H9 (cell line): ENCODE measurements around the gene C6orf62. TPM values are rescaled to one million over a fixed set of nuclear protein-coding genes. Genes with fewer than 3 reads are reported as not detected.

Experiments
- DNase-seq: peaks from one replicate; pipeline ENCODE4 v3.0.0-alpha.2; 2017
- H2AFZ ChIP-seq: one replicate; pipeline ENCODE4 v1.6.1; 2013; ENCODE audit warnings: mild to moderate bottlenecking, low read length, control low read depth, moderate library complexity
- H2AK5ac ChIP-seq: 2 replicates; pipeline ENCODE4 v1.6.1; 2013; ENCODE audit warnings: low read length, control low read depth, mixed read lengths; ENCODE audit not compliant: insufficient read length
- H2BK120ac ChIP-seq: one replicate; pipeline ENCODE4 v1.6.1; 2013; ENCODE audit warnings: low read depth, mild to moderate bottlenecking, low read length, control low read depth, inconsistent platforms; ENCODE audit not compliant: poor library complexity, severe bottlenecking
- H2BK12ac ChIP-seq: 2 replicates; pipeline ENCODE4 v1.6.1; 2013; ENCODE audit warnings: low read length, control low read depth, mixed read lengths, low read depth; ENCODE audit not compliant: insufficient read length
- H2BK15ac ChIP-seq: 2 replicates; pipeline ENCODE4 v1.6.1; 2013; ENCODE audit warnings: low read depth, low read length, control low read depth
- H2BK20ac ChIP-seq: one replicate; pipeline ENCODE4 v1.6.1; 2013; ENCODE audit warnings: low read depth, mild to moderate bottlenecking, low read length, control low read depth, inconsistent platforms; ENCODE audit not compliant: poor library complexity, severe bottlenecking
- H2BK5ac ChIP-seq: 2 replicates; pipeline ENCODE4 v1.6.1; 2013; ENCODE audit warnings: low read length, control low read depth, mixed read lengths; ENCODE audit not compliant: insufficient read length
- H3K14ac ChIP-seq: 2 replicates; pipeline ENCODE4 v1.6.1; 2013; ENCODE audit warnings: low read length, control low read depth; ENCODE audit not compliant: insufficient read depth
- H3K18ac ChIP-seq: 2 replicates; pipeline ENCODE4 v1.6.1; 2013; ENCODE audit warnings: low read depth, mild to moderate bottlenecking, mixed read lengths, low read length, control low read depth; ENCODE audit not compliant: insufficient read length
- H3K23ac ChIP-seq: 2 replicates; pipeline ENCODE4 v1.6.1; 2013; ENCODE audit warnings: low read length, control low read depth, mixed read lengths, low read depth; ENCODE audit not compliant: insufficient read length
- H3K23me2 ChIP-seq: 2 replicates; pipeline ENCODE4 v1.6.1; 2013; ENCODE audit warnings: low read depth, mild to moderate bottlenecking, mixed read lengths, low read length, control low read depth; ENCODE audit not compliant: insufficient read length, poor library complexity, severe bottlenecking
- H3K27ac ChIP-seq: 2 replicates; pipeline ENCODE4 v1.5.1; 2013; ENCODE audit warnings: low read length, control low read depth, mixed read lengths, low read depth; ENCODE audit not compliant: insufficient read length
- H3K27me3 ChIP-seq: 2 replicates; pipeline ENCODE4 v1.6.1; 2013; ENCODE audit warnings: low read length, control low read depth, inconsistent platforms; ENCODE audit not compliant: insufficient read depth
- H3K4ac ChIP-seq: 2 replicates; pipeline ENCODE4 v1.6.1; 2013; ENCODE audit warnings: low read depth, mild to moderate bottlenecking, control low read depth, inconsistent platforms, low read length, moderate library complexity
- H3K4me1 ChIP-seq: 2 replicates; pipeline ENCODE4 v1.6.1; 2013; ENCODE audit warnings: low read length, control low read depth, inconsistent platforms; ENCODE audit not compliant: insufficient read depth
- H3K4me2 ChIP-seq: 2 replicates; pipeline ENCODE4 v1.6.1; 2013; ENCODE audit warnings: low read length, control low read depth, mixed read lengths; ENCODE audit not compliant: insufficient read length, insufficient read depth
- H3K56ac ChIP-seq: 2 replicates; pipeline ENCODE4 v1.6.1; 2013; ENCODE audit warnings: low read depth, mild to moderate bottlenecking, mixed read lengths, low read length, control low read depth; ENCODE audit not compliant: insufficient read length
- H3K79me1 ChIP-seq: 2 replicates; pipeline ENCODE4 v1.6.1; 2013; ENCODE audit warnings: low read depth, mild to moderate bottlenecking, moderate library complexity, low read length, control low read depth, inconsistent platforms; ENCODE audit not compliant: insufficient read depth, poor library complexity, severe bottlenecking
- H3K79me2 ChIP-seq: 2 replicates; pipeline ENCODE4 v1.6.1; 2013; ENCODE audit warnings: low read length, control low read depth, inconsistent platforms; ENCODE audit not compliant: insufficient read depth
- H3K9ac ChIP-seq: 2 replicates; pipeline ENCODE4 v1.6.1; 2013; ENCODE audit warnings: low read length, control low read depth, mixed read lengths; ENCODE audit not compliant: insufficient read length; ENCODE audit errors: extremely low read depth
- H3K9me3 ChIP-seq: one replicate; pipeline ENCODE4 v1.6.1; 2013; ENCODE audit warnings: low read depth, low read length, inconsistent platforms; ENCODE audit not compliant: control insufficient read depth
- H3T11ph ChIP-seq: one replicate; pipeline ENCODE4 v1.6.1; 2013; ENCODE audit warnings: mild to moderate bottlenecking, low read length, control low read depth, inconsistent platforms
- H4K20me1 ChIP-seq: one replicate; pipeline ENCODE4 v1.6.1; 2013; ENCODE audit not compliant: control insufficient read depth, insufficient read length, insufficient read depth
- H4K5ac ChIP-seq: 2 replicates; pipeline ENCODE4 v1.6.1; 2013; ENCODE audit warnings: low read depth, mild to moderate bottlenecking, mixed read lengths, low read length, control low read depth; ENCODE audit not compliant: insufficient read length
- H4K8ac ChIP-seq: replicated peaks from 2 replicates; pipeline ENCODE4 v1.6.1; 2013; ENCODE audit warnings: low read length, control low read depth, mixed read lengths, low read depth; ENCODE audit not compliant: insufficient read length
- H4K91ac ChIP-seq: 2 replicates; pipeline ENCODE4 v1.6.1; 2013; ENCODE audit warnings: low read depth, mild to moderate bottlenecking, moderate library complexity, mixed read lengths, low read length, control low read depth; ENCODE audit not compliant: insufficient read length
- H3K27ac Mint-ChIP-seq, 3 experiments: 2 replicates in 2 of 3; 3 replicates in 1 of 3; pipeline ENCODE4 v1.8.0; 2020 to 2021; ENCODE audit warnings: mixed read lengths in 3 of 3, mild to moderate bottlenecking in 1 of 3, moderate library complexity in 1 of 3
- H3K27me3 Mint-ChIP-seq: 2 replicates; pipeline ENCODE4 v1.8.0; 2021; ENCODE audit warnings: low read depth, mild to moderate bottlenecking, moderate library complexity, mixed read lengths
- H3K36me3 Mint-ChIP-seq, 3 experiments: 2 replicates in 2 of 3; 3 replicates in 1 of 3; pipeline ENCODE4 v1.8.0; 2020 to 2021; ENCODE audit warnings: low read depth in 3 of 3, mixed read lengths in 3 of 3; ENCODE audit not compliant: insufficient read depth in 1 of 3
- H3K4me1 Mint-ChIP-seq, 2 experiments: 2 replicates each; pipeline ENCODE4 v1.8.0; 2020; ENCODE audit warnings: mixed read lengths in 2 of 2
- H3K4me3 Mint-ChIP-seq, 2 experiments: 2 replicates in 1 of 2; 3 replicates in 1 of 2; pipeline ENCODE4 v1.8.0; 2020 to 2021; ENCODE audit warnings: mild to moderate bottlenecking in 2 of 2, mixed read lengths in 2 of 2, moderate library complexity in 1 of 2
- H3K9me3 Mint-ChIP-seq, 2 experiments: 2 replicates in 1 of 2; 3 replicates in 1 of 2; pipeline ENCODE4 v1.8.0; 2020; ENCODE audit warnings: mild to moderate bottlenecking in 2 of 2, mixed read lengths in 2 of 2, moderate library complexity in 1 of 2
- CTCF ChIP-seq: fragments of 200-600 bp; sonication (generic); conservative IDR thresholded peaks from 3 replicates; pipeline ENCODE4 v1.8.0; 2021; ENCODE audit warnings: antibody characterized with exemption, mild to moderate bottlenecking
- WGBS: extraction: QIAGEN DNeasy Blood & Tissue Kit; methylation state at CpG from one replicate; pipeline ENCODE4 v1.1.7; 2013; ENCODE audit warnings: missing lambda C conversion rate, low lambda C conversion rate, mixed read lengths; ENCODE audit not compliant: insufficient read length; ENCODE audit errors: extremely low coverage; 5-methylcytosine and 5-hydroxymethylcytosine counted together
- total RNA-seq: library from RNA; stranded (reverse); gene quantifications from 2 replicates; pipeline ENCODE4 v1.2.1, GENCODE V29; 2021

C6orf62 gene
- total RNA-seq, 1 experiment from 2014 or later: 125 TPM

- no peak overlapping the region for H2AFZ ChIP-seq
- H3T11ph ChIP-seq: no peak overlapping the region
- Mint-ChIP-seq H3K27me3 (no peaks in the 10 kb centered on the region), H3K4me3 (no peak overlapping the region), H3K4me1 (peaks cover 4% of the 10 kb centered on the region in 2 experiments), H3K9me3 (no peaks in the 10 kb centered on the region), H3K27ac (no peak overlapping the region), H3K36me3 (no peaks in the 10 kb centered on the region)
- H2BK5ac ChIP-seq: no peak overlapping the region
- WGBS: no CpG with 5 or more reads among the region's 3 CpGs
- H3K4ac ChIP-seq: no peak overlapping the region
- no peak overlapping the region for H4K8ac ChIP-seq
- no peak overlapping the region for H4K91ac ChIP-seq
- no peak overlapping the region for H2BK12ac ChIP-seq
- no peak overlapping the region for H3K27ac ChIP-seq
- no peak overlapping the region for H2BK15ac ChIP-seq
- no peak overlapping the region for H3K14ac ChIP-seq
- H3K23me2 ChIP-seq: no peaks in the 10 kb centered on the region
- H3K79me2 ChIP-seq: no peaks in the 10 kb centered on the region
- no peaks in the 10 kb centered on the region for H4K20me1 ChIP-seq
- no peak overlapping the region for H2BK20ac ChIP-seq
- no peak overlapping the region for H3K18ac ChIP-seq
- H2BK120ac ChIP-seq: no peak overlapping the region
- no peak for DNase-seq
- no peaks in the 10 kb centered on the region for H3K4me1 ChIP-seq
- H3K56ac ChIP-seq: no peak overlapping the region
- H2AK5ac ChIP-seq: no peak overlapping the region
- no peak overlapping the region for H3K23ac ChIP-seq
- no peaks in the 10 kb centered on the region for H3K27me3 ChIP-seq
- no peaks in the 10 kb centered on the region for H3K9me3 ChIP-seq
- no peak for TF ChIP-seq CTCF
- no peak overlapping the region for H3K9ac ChIP-seq
- no peaks in the 10 kb centered on the region for H3K79me1 ChIP-seq
- no peak overlapping the region for H3K4me2 ChIP-seq
- no peak overlapping the region for H4K5ac ChIP-seq
These were observed 44.6 kb upstream of the C6orf62 start for GRCh38 chr6:24763578-24763977.
